OCI-LY1 (cell line): ENCODE measurements around the gene GPM6B.

Experiments used
- H2AFZ ChIP-seq: fragments of 200-600 bp; sonication (generic), shearing (Covaris generic); 2 replicates; pipeline ENCODE4 v1.6.0; 2014; ENCODE audit warnings: antibody characterized with exemption, mild to moderate bottlenecking, low read length
- H3F3A ChIP-seq: fragments of 200-600 bp; sonication (generic), shearing (Covaris generic); 2 replicates; pipeline ENCODE4 v1.6.0; 2014; ENCODE audit warnings: mild to moderate bottlenecking, antibody characterized with exemption, low read length, moderate library complexity; ENCODE audit not compliant: insufficient read depth
- H3K27ac ChIP-seq: fragments of 200-600 bp; sonication (generic); 2 replicates; pipeline ENCODE4 v1.5.1; 2014; ENCODE audit warnings: low read length, mixed run types, mild to moderate bottlenecking, low read depth; ENCODE audit not compliant: poor library complexity, severe bottlenecking
- H3K27me3 ChIP-seq: fragments of 200-600 bp; sonication (generic); 2 replicates; pipeline ENCODE4 v1.6.0; 2014; ENCODE audit warnings: antibody characterized with exemption, mild to moderate bottlenecking, low read length, moderate library complexity; ENCODE audit not compliant: insufficient read depth
- H3K36me3 ChIP-seq: fragments of 200-600 bp; sonication (generic); 2 replicates; pipeline ENCODE4 v1.6.1; 2014; ENCODE audit warnings: mild to moderate bottlenecking, antibody characterized with exemption, low read length, moderate library complexity, mixed read lengths; ENCODE audit not compliant: insufficient read depth
- H3K4me1 ChIP-seq: fragments of 200-600 bp; sonication (generic); 2 replicates; pipeline ENCODE4 v1.5.1; 2014; ENCODE audit warnings: mild to moderate bottlenecking, low read length, moderate library complexity; ENCODE audit not compliant: insufficient read depth, severe bottlenecking
- H3K4me2 ChIP-seq: fragments of 200-600 bp; sonication (generic), shearing (Covaris generic); 2 replicates; pipeline ENCODE4 v1.6.1; 2014; ENCODE audit warnings: low read length
- H3K4me3 ChIP-seq: fragments of 200-600 bp; sonication (generic); 2 replicates; pipeline ENCODE4 v1.5.1; 2014; ENCODE audit warnings: low read length, low read depth, mild to moderate bottlenecking, mixed read lengths; ENCODE audit not compliant: poor library complexity, severe bottlenecking
- H3K79me2 ChIP-seq: fragments of 200-600 bp; shearing (Covaris generic); 2 replicates; pipeline ENCODE4 v1.6.1; 2016; ENCODE audit warnings: mixed run types, low read length, mixed read lengths; ENCODE audit not compliant: insufficient read depth
- H3K9ac ChIP-seq: fragments of 200-600 bp; sonication (generic), shearing (Covaris generic); 2 replicates; pipeline ENCODE4 v1.6.1; 2014; ENCODE audit warnings: mild to moderate bottlenecking, low read length, mixed read lengths
- H3K9me2 ChIP-seq: fragments of 200-600 bp; sonication (generic), shearing (Covaris generic); 2 replicates; pipeline ENCODE4 v1.6.1; 2014; ENCODE audit warnings: low read depth, mild to moderate bottlenecking, low read length, mixed read lengths
- H3K9me3 ChIP-seq: fragments of 200-600 bp; shearing (Covaris generic); 2 replicates; pipeline ENCODE4 v1.6.1; 2014; ENCODE audit warnings: low read length, mixed read lengths
- H4K20me1 ChIP-seq: fragments of 200-600 bp; sonication (generic), shearing (Covaris generic); 2 replicates; pipeline ENCODE4 v1.6.0; 2016; ENCODE audit warnings: mild to moderate bottlenecking, low read length; ENCODE audit not compliant: insufficient read depth
- EZH2 ChIP-seq: fragments of 200-600 bp; sonication (generic), shearing (Covaris generic); IDR thresholded peaks from 2 replicates; pipeline ENCODE4 v1.8.0; 2017; ENCODE audit warnings: borderline replicate concordance, mixed run types, mild to moderate bottlenecking, antibody characterized with exemption, low read length, moderate library complexity, mixed read lengths
- TF ChIP-seq, protein P1 (sequence below): fragments of 200-600 bp; sonication (generic), shearing (Covaris generic); IDR thresholded peaks from 2 replicates; pipeline ENCODE4 v1.5.1; 2017; ENCODE audit warnings: mild to moderate bottlenecking, antibody characterized with exemption, low read length, moderate library complexity, mixed read lengths

Gene GPM6B

GRCh38 chrX:13790206-13791131 is 26.4 kb downstream of the GPM6B start:
- H3K9me3 ChIP-seq = no peaks in the 10 kb centered on the region
- H3K36me3 ChIP-seq = no peaks in the 10 kb centered on the region
- H2AFZ ChIP-seq = no peak overlapping the region
- TF ChIP-seq, protein P1, sequence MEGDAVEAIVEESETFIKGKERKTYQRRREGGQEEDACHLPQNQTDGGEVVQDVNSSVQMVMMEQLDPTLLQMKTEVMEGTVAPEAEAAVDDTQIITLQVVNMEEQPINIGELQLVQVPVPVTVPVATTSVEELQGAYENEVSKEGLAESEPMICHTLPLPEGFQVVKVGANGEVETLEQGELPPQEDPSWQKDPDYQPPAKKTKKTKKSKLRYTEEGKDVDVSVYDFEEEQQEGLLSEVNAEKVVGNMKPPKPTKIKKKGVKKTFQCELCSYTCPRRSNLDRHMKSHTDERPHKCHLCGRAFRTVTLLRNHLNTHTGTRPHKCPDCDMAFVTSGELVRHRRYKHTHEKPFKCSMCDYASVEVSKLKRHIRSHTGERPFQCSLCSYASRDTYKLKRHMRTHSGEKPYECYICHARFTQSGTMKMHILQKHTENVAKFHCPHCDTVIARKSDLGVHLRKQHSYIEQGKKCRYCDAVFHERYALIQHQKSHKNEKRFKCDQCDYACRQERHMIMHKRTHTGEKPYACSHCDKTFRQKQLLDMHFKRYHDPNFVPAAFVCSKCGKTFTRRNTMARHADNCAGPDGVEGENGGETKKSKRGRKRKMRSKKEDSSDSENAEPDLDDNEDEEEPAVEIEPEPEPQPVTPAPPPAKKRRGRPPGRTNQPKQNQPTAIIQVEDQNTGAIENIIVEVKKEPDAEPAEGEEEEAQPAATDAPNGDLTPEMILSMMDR = no peak
- TF ChIP-seq EZH2 = no peak
- H3K79me2 ChIP-seq = no peaks in the 10 kb centered on the region
- no peaks in the 10 kb centered on the region for H3K4me1 ChIP-seq
- H3K4me2 ChIP-seq = no peak overlapping the region
- H3K27me3 ChIP-seq = no peaks in the 10 kb centered on the region
- no peaks in the 10 kb centered on the region for H3K9me2 ChIP-seq
- H4K20me1 ChIP-seq = no peaks in the 10 kb centered on the region
- no peaks in the 10 kb centered on the region for H3F3A ChIP-seq
- H3K27ac ChIP-seq = no peak overlapping the region
- no peak overlapping the region for H3K9ac ChIP-seq
- H3K4me3 ChIP-seq = no peak overlapping the region

- no peak overlapping the region for H3K4me3 ChIP-seq
Observed at GRCh38 chrX:13786048-13786447, 30.8 kb downstream of the GPM6B start.

DNA sequence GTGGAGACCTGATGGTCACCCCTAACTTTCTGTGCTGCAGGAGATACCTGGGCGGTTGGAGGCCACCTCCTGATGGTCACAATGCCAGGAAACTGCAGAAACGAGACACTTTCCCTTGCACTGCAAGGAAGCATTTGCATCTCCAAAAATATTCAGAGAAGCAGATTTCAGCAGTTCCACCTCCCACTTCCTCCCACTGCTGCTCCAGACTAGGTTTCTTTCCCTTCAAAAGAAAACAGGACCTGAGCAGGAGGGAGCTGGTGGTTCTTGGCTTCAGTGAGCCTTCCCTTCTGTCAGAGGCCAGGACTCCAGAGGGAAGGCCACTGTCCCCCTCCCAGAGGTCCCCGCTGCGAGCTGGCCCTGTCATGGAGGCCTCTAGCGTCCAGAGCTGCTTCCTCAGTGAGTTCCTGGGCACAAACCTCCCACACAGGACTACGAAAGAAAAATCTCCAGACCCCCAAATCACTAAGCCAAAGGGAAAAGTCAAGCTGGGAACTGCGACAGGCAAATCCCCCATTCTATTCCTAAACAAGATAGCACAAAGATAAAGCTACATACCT is 35.9 kb downstream of the GPM6B start:
- Histone ChIP-seq H3K27ac (no peak overlapping the region), H2AFZ (no peak overlapping the region), H3K9me3 (no peaks in the 10 kb centered on the region), H3K9me2 (no peaks in the 10 kb centered on the region), H3F3A (no peaks in the 10 kb centered on the region), H3K79me2 (no peaks in the 10 kb centered on the region), H3K36me3 (peaks cover 3% of the 10 kb centered on the region; the same call in 1 of the 2 replicates), H3K9ac (no peak overlapping the region), H3K4me1 (no peaks in the 10 kb centered on the region), H3K4me2 (no peak overlapping the region), H4K20me1 (no peaks in the 10 kb centered on the region), H3K4me3 (no peak overlapping the region), H3K27me3 (no peaks in the 10 kb centered on the region)
- TF ChIP-seq, protein P1 = no peak
- TF ChIP-seq EZH2 = no peak

More at GRCh38 chrX:13786048-13786447, 30.8 kb downstream of the GPM6B start:
- H3K9me3 ChIP-seq = no peaks in the 10 kb centered on the region
- no peaks in the 10 kb centered on the region for H3K79me2 ChIP-seq
- no peaks in the 10 kb centered on the region for H3K27me3 ChIP-seq
- H3K9ac ChIP-seq = no peak overlapping the region
- H3K4me2 ChIP-seq = no peak overlapping the region
- H3F3A ChIP-seq = no peaks in the 10 kb centered on the region
- no peak overlapping the region for H2AFZ ChIP-seq
- TF ChIP-seq, protein P1 = no peak
- no peak for TF ChIP-seq EZH2
- no peaks in the 10 kb centered on the region for H4K20me1 ChIP-seq
- no peaks in the 10 kb centered on the region for H3K9me2 ChIP-seq
- no peaks in the 10 kb centered on the region for H3K4me1 ChIP-seq
- no peak overlapping the region for H3K27ac ChIP-seq
- H3K36me3 ChIP-seq = no peaks in the 10 kb centered on the region
